ENCODE measurements around the gene DCT.

DCT gene

DNA sequence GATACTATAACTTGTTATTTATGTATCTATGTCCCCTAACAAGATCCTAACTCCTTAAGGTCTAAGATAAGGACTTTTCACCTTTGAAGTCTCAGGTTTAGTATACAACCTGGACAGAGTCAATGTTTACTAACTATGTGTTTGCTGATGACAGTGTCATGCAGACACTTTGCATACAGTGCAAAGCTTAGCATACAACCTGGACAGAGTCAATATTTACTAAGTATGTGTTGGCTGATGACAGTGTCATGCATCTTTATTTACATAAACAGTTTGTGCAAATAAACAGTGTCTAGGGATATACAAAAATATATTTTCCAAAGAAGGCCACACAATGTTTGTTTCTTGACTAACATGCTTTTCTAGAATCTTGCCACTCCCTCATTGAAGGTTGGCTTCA, 34.7 kb downstream of the DCT start:
- no peak for DNase-seq

DNA sequence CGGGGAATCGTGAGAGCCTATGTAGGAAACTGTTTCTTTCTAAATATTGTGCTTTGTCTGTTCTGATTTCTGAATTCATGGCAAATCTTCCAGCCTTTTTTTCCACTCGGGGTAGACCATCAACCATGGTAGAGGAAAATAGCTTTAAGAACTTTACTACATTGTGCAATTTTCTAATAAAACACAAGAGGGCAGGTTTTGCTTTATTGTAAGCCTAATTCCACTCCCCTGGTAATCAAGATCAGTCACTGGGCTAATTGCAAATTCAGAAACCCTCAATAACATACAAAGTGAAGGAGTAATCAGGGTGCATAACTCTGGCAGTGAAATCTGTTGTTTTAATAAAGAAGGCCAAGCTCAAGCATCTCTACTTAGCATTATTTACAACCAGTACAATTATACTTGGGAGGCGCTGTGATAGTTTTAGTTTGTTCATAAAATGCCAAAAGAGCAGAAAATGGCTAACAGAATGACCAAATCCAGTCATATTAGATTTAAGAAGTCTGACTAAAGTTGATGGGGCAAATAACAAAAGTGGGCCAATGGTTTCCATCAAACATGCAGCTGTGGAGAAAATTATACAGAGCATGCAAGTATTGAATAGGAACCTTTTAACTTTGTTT, 43.8 kb downstream of the DCT start:
- no peak for DNase-seq

DNA sequence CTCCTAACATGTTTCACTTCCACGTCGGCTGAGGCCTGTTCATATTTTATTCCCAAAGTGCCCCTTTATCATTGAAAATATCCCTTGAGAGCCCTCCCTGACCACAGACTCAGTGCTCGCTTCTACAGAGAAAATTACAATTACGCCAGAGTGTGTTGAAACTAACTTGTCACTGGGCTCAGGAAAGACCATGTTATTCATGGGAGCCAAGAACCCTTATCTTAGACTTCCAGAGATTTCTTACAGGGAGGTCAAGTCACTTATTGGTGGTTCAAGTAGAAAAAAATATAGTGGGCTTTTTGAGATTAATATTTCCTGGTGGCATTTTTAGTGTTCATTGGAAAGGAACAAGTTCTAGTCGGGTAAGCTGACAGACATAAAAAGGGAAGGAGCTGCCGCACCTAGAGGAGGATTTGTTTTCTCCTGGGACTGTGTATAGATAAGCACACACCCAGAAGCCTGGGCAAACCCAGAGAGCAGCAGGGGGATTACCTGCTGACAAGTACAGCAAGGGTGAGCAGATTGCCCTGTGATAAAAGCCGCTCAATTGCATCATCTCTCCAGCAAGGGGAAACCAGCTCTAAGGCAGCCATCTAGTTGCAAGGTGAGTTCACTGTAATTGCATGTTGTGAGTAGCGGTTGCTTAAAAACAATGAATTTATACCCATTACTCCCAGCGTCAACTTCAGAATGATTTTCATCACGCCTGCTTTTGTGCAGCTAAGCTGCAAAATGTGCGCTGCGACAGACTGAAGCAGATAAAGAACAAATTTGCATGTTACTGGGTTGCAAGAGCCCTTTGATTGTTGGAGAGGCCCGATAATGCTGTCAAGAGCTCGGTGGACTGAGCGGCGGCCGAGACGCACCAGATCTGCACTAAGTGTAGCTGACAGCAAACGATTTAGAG, 46.2 kb downstream of the DCT start:
- DNase-seq = no peak

DNA sequence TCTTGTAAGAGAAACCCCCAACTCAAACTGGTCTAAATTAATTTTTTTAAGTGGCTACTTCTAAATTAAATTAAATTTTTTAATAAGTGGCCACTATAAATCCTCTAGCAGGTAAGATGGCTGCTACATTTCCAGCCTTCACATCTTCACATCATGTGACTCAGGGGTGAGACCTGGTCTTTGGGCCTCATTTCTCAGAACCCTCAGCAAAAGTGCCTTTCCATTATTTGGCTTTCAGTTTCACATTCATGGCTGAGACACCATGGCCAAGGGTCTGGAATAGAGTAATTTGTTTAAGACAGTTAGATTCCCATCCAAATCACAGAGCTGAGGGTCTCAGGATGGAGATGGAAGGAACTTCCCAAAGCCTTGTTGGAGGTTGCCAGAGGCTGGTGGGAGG, 47.5 kb downstream of the DCT start:
- DNase-seq = no peak

DNA sequence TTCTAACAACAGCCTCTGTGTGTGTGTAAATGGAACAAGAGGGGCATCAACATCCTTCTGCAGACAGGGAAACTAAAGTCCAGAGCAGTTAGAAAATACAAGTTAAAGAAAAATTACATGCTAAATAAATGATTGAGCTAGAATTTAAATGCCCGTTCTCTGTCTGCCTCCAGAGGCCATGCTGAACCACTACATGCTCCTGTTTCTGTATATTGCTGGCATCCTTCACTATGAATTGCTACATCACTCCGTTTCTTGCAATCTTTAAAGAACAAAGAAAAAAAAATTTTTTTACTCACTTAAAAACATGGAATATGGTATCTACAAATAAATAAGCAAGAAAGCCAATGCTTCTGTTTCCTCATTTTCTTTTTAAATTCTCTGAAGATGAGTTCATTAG, 47.9 kb downstream of the DCT start:
- no peak for DNase-seq

DNA sequence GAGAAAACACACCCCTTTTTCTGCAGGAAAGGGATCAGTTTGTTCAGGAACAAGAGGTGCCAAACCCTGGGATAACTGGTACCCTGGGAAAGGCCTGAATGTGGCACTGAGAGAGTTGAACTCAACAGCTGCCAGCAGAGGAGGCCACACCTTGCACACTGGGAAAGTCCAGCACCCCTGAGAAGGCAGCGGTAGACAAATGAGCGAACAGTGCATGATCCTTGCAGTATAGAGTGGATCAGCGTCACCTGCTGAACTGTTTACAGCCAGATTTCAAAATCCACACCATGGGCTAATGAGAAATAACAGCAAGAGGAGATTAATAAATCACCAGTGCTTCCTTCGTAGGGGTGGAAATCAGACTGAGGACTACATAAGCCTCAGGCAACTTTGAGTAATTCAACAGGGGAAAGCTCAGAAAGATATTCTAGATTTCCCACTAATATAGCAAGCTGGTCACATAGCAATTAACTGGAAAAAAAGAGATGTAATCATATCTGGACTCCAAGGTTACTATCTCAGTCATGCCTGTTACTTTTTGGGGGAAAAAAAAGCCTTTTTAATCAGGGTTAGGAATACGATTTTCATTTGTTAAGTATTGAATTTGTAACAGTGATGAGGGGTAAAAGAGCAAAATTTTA, 52.0 kb downstream of the DCT start:
- no peak for DNase-seq

DNA sequence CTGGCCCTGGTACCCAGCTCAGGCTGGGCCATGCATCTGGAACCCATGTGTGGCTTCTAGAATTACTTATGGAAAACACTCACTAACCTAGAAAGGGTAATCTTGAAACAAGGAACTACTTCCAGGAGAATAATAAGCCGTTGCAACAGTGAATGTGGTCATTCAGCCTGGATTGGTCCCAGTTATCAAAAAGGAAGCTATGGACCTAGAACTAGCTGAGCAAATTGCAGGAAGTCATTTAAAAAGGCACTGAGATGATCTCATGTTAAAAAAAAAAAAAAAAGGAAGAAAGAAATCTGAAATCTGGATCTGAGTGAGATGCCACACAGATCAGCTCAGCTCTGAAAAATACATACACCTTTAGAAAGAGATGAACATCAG, 59.6 kb downstream of the DCT start:
- no peak for DNase-seq

DNA sequence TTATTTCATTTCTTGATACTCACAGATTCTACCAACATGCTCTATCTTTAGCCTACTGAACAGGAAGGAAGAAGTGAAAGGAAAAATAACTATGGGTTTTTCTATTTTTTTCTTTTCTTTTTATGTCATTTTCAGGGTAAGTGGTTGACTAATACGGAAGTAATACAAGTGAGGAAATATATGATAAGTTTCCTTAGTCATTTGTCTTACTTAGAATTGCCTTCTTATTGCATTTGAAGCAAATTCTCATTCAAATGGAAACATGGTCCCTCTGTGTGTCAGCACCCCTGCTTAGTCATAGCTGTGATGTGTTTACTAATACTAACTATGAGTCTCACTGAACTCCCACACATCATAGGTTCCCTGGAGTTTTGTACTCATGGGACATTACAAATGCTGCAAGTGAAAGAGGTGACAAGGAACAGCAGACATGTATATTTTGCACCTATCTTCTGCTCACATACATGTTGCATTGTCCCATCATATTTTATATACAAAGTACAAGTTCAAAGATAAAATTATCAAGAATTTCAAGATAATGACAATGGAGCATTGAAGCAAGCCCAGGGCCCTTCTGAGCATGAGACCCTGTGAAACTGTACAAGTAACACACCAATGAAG, 60.1 kb downstream of the DCT start:
- no peak for DNase-seq

DNA sequence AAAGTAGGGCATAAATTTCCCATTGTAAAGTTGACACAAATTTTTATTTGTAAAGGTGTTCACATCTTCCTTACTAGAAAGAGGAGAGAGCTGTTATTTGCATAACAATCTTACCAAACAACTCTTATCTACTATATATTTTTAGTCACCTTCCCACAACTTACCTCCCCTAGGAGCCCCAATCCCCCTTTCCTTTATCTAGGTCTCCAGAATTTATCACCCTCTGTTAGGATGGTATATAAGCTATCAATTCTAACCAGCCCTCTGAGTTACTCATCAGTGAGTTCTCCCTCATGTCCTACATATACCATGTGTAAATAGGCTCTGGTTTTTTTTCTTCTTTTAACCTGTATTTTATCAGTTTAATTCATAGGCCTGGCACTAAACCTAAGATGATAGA, 62.2 kb downstream of the DCT start:
- DNase-seq = no peak

DNA sequence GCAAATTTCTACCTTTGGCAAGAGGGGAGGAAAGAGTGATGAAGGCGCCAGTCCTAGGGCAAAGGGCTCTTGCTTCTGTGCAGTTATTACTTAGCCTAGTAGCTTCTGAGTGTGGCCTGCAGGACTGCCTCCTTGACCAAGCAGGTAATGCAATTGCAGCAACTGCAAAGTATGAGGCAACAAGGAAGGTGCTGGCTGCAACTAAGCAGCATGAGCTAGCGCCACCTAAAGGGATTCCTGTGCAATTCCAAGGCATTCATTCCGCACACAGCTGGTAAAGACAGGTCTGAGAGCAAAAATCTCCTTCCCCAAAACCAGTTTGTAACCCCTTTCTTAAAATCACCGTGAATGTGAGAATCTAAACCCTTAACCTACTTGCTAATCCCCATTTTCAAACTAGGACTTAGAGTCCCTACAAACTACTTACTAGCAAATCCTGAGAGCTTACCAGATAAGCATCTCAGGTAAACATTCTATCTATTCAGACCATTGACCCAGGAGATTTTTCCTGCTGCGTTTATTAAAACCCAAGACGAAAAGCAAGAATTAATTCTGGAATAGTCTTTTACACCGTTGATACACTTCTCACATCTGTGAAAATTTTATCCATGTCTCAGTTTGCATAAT, 62.9 kb downstream of the DCT start:
- DNase-seq = no peak

DNA sequence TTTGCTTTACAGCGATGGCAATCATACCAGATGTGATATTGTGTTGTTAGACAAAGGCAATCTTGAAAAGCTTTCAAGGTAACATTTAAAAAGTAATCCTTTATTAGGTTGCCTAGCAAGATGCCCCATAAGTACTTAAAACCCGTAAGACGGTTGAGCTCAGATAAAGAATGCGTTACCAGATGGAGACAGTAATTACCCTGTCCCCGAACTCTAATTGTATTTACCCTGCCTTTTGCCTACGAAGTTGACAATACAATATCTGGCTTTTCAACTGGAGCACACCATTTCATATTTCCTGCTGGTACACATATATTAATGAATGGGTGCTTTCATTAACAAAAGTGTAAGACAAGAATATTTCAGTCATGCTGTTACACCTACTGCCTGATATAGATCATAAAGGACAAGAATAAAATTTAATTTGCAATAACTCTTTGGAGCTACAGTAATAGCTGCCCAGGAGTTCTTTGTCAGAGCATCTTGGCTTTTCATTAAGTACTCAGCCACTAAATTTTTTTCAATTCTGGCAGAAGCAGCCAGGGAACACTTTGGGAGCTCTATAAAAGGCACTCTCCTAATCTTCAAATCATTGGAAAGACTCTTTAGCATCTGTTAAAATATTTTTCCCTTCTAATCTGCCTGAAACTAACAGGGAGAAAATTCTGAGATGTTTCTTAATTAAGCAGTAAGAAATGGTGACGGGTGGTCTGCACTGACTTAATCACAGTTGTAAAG, 63.8 kb downstream of the DCT start:
- no peak for DNase-seq

DNA sequence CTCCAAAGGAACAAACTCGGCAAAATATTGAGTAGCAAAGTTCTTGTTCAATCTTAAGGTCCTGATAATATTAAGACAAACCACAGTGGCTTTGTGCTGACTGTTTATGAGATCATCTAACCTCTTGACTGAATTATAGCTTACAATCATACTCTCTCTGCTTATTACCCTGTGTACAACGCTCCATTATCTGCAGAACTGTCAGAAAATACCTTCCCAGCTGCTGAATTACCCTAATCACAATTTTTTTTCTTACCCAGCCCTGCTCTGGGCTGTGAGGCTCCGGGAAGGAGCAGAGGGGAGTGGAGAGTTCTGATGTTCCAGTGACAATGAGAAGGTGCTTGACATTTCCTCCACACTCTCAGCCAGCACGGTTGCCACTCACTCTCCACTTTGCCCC, 64.8 kb downstream of the DCT start:
- DNase-seq = no peak

DNA sequence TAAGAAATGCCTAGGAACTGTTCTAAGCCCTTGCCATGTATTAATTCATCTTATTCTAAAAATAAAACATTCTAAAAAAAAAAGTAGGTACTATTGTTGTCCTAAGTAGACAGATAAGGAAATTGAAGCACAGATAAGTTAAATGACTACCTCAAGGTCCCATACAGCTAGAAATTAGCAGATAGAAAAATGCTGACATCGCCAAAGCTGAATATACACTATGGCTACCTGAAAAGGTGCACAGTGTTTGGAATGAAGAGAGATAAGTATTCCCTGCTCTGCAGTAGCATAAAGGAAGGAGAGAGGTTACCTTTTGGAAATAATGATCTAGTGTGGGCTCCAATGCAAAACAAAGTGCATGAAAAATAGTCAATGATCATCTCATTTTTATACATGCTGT, 65.3 kb downstream of the DCT start:
- no peak for DNase-seq

DNA sequence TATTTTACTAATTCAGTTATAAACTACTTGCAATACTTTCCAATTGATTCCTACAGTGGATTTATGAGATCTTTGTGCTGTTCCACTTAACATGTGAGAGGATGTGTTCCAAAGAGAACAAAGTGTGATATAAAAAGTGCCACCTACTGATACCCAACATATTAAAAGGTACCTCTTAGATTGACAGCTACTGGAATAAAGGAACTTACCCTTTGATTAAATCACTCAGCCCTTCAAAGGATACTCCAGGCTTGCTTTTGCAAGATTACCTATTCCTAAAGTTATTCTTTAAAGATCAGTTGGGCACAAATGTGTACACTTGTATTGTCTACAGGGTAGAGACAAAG, 65.9 kb downstream of the DCT start:
- DNase-seq = no peak

DNA sequence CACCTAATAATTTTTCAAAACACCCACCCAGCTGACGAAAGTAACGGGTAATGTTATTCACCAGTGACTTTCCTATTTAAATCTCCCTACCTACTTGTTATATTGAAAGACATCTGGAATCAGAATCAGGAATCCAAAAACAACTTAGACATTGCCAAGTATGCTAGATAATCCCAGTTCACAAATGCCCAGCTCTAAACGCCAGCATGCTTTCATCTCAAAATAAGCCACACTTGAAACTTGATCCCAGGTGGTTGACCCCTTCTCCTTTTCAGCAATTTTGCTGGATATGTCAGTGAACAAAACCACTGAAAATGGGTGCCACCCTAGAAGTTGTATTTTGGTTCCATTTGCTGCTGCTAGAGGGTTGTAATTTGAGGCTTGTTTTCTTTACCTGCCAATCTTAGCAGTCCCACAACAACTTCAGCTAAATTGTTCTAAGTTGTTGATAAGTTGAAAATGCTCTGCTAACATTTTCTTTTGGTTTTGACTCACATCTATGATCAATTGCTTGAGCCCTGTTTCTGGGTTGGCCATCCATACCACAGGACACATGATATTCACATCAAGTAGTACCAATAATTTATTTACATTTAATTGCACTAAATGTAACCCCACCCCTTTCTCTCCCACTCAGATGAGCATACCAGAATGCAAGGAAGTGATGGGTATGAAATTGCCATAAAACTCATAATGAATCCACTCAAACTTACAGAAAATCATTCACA, 66.4 kb downstream of the DCT start:
- DNase-seq = no peak

DNA sequence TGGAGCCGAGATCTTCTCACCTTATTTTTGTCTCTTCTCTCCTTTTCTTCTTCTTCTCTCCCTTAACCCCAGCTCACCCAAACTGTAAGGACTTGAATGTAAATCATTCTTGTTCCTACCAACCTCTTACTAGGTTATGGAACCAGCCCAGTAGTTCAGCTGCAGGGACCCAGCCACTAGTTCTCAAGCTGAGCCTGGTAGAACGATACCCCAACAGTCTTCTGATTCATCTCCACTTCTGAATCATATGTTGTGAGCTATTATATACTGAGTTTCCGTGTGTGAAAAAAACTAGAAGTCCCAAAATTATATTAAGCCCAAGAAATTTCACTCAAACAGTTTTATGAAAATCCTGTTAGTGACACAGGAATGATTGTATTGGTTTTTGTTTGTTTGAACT, 67.7 kb downstream of the DCT start:
- DNase-seq = no peak

DNA sequence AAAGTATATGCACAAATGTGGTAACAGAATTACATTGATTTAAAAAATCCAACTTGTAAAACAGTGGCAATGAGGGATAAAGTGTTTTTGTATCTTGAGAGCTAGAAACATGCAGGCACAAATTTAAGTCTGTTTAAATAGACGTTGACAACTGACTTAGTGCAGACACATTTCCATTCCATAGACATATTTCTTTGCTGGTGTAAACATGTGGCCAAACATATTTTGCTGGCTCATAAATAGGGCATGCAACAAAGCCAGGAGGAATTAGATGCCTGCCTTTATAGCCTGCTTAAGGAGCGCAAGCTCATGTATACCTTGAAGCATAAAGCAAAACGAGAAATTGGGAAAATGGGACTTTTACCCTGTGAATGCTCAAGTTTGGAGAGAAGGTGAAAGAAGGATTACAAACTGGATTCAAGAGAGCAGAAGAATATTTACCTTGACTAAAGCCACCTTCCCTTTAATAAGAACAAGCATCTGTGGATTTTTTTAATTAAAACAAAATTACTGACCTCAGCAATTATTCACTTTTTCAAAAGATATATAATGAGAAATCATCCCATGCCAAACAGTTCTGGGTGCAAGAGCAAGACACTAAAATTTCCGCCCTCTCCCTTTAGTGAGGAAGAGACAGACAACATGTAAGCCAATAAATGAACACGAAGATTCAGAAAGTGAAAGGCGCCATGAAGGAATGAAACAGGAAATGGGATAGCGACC, 71.0 kb downstream of the DCT start:
- no peak for DNase-seq

DNA sequence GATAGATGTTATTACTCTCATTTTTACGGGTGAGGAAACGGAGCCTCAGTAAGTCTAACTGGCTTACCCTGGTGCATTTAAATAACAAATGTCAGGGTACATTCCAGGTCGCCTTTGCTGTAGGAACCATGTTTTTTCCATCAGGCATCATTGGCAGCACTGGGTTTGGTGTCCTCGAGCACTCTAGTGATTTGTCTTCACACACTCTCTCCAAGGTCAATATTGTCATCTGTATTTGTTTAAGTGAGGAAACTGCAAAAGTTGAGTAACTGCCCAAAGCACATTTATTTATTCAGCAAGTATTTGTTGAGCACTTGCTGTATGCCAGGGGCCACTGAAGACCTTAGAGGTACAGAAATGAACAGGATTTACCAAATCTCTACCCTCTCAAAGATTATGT, 78.6 kb downstream of the DCT start:
- DNase-seq = no peak

DNA sequence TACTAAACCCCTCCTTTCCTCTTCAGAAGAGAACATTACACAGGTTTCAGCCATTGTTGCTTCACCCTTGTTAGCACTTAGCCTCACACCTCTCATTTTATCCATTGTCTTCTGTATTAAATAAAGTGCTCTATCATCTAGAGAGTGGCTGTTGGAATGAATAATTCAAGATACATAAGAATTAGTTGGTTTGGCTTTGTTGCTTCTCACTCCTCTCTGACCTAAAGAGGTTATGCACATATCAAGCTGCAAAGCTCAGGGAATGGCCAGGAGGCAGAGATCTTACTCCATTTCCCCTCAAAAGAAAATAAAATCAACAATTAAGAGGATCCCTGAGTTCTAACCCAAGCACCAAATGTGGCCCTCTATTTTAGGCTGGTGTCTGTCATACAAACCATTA, 79.7 kb downstream of the DCT start:
- no peak for DNase-seq

DNA sequence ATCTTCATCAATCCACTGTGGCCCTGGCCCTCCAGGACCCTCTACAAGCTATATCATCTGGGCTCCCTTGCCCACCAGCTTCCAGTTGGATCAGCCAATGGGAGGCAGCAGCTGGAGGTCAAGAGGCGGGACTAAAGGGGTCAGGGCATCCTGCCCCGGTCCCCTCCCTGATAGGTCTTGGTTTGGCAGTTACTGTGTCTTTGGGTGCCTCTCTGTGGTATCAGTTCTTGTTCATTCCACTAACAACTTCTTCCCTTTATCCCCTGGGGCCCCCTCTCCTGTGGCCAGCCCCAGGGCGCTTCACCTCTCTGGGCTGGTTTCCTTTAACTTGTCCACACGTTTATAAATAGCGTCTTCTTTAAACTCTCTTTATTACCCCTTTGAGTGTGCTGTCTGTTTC, 83.6 kb downstream of the DCT start:
- no peak for DNase-seq

DNA sequence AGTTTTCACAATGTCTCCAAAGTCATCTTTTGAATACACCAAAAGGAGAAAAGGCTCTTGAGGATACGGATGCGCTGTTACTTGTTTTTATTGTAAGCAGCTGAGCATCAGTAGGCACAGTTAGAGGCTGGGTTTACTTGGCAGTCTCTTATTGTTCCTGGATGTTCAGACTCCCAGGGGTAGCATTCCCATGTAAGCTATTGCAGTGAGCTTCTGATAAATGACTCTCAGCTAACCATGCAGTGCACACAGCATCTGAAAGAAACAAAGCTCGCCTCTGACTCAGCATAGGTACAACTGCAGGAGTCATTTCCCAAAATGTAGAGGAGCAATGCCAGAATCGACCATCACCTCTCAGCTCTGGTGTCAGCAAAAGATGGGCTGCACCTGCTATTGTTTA, 84.8 kb downstream of the DCT start:
- DNase-seq = no peak
